Adrenal gland (tissue), 12 donors: ENCODE measurements around the gene SEMA6D. TPM values are rescaled to one million over a fixed set of nuclear protein-coding genes. Genes with fewer than 3 reads are reported as not detected.

Experiments used
- DNase-seq, 7 donors: peaks; one replicate each; pipeline ENCODE4 v3.0.0-alpha.2; 2019 to 2020
- H3K27ac ChIP-seq, 5 donors: fragments of 200-600 bp; sonication (generic) in 4 of 5; 1 replicate in 3 of 5; 2 replicates in 2 of 5; pipeline versions ENCODE4 v1.5.1 to v1.8.0; 2016 to 2020; ENCODE audit warnings: mild to moderate bottlenecking in 1 of 5
- H3K27me3 ChIP-seq: fragments of 200-600 bp; 2 replicates; pipeline ENCODE4 v1.8.0; 2021
- H3K36me3 ChIP-seq, 2 donors: fragments of 200-600 bp; replicated peaks in 1 of 2; 1 replicate in 1 of 2; 2 replicates in 1 of 2; pipeline versions ENCODE4 v1.5.1 to v1.8.0; 2018 to 2022
- H3K4me1 ChIP-seq, 2 donors: fragments of 200-600 bp; replicated peaks in 1 of 2; 1 replicate in 1 of 2; 2 replicates in 1 of 2; pipeline versions ENCODE4 v1.5.1 to v1.8.0; 2018 to 2021
- H3K4me3 ChIP-seq, 4 donors: fragments of 200-600 bp; sonication (generic) in 3 of 4; one replicate each; pipeline ENCODE4 v1.5.1; 2016 to 2018
- H3K9me3 ChIP-seq, 3 donors: fragments of 200-600 bp; sonication (generic) in 1 of 3; replicated peaks in 1 of 3; 1 replicate in 2 of 3; 2 replicates in 1 of 3; pipeline versions ENCODE4 v1.5.1 to v1.8.0; 2016 to 2021
- POLR2A ChIP-seq, 2 donors: fragments of 450-650 bp; IDR thresholded peaks; one replicate each; pipeline ENCODE4 v1.6.1; 2017; ENCODE audit warnings: antibody characterized with exemption in 2 of 2, mild to moderate bottlenecking in 2 of 2, moderate library complexity in 1 of 2
- WGBS, 4 donors: extraction: QIAGEN DNeasy Blood & Tissue Kit in 2 of 4; methylation state at CpG; one replicate each; pipeline versions ENCODE4 v1.1.5 to v1.1.7; 2013 to 2017; 5-methylcytosine and 5-hydroxymethylcytosine counted together
- intact Hi-C, 2 donors: fragments of 100-400 bp; cut with DNase I; formaldehyde crosslinking; loops; one replicate each; pipeline versions ENCODE4 v1.14.1 to v1.15.0; 2022 to 2023
- polyA plus RNA-seq, 3 donors: library from polyadenylated mRNA; stranded (reverse); fragments of 200-250 nt in 2 of 3; fragments of 350-450 nt in 1 of 3; fragmentation: Illumina TruSeq in 1 of 3; extraction: RNeasy Lipid Tissue Mini Kit (QIAGEN cat#74804) in 1 of 3; gene quantifications; one replicate each; pipeline ENCODE4 v1.2.3, GENCODE V29; 2013 to 2014
- total RNA-seq, 9 donors: library from RNA; depleted of rRNA in 4 of 9; stranded (reverse); fragments of >200 nt in 4 of 9; fragments of 120-200 nt in 1 of 9; fragmentation: NEBNext Ultra II Directional in 1 of 9; extraction: Animal tissue kit (Norgen Biotek cat#: 25700) in 1 of 9; gene quantifications; one replicate each; pipeline versions ENCODE4 v1.1.0 to v1.2.4, GENCODE V29; 2013 to 2023
- TF ChIP-seq, protein P1 (sequence below), 6 experiments: fragments of 450-650 bp in 4 of 6; fragments of 200-600 bp in 2 of 6; sonication (generic) in 1 of 6; IDR thresholded peaks; 1 replicate in 5 of 6; 2 replicates in 1 of 6; pipeline versions ENCODE4 v1.5.1 to v1.8.0; 2016 to 2021; ENCODE audit warnings: antibody characterized with exemption in 6 of 6, mild to moderate bottlenecking in 2 of 6, moderate library complexity in 1 of 6
- donor health status: healthy with polysubstance abuse.
- donor health status: Bipolar disorder and iron deficiency.
- donor health status: DM: yes; HTN: yes; CAD: no.
- donor health status: DM: no; HTN: no; CAD: no.
- donor health status: DM: no; HTN: no; CAD: no.
- donor health status: DM: yes; HTN: yes; CAD: no.

The SEMA6D gene
- total and polyA plus RNA-seq, 12 donors = 0.30 to 10.3 (median 2.5) TPM

DNA sequence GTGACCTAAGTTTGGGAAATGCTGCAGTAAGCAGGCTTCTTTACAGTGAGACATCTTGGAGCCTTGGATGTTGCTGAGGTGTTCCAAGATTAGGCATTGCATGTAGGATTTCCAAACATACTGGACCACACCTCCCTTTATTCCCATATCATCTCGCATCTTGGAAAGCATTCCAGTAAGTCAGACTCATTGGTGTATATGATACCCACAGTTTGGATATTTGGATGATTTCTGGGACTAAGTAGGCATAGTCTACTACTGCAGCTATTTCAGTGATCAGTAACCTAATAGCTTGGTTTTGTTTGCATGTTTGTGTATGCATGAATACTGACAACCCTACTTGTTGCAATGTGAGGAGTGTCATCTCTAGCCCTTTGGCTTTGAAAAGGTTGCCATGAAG, 97.3 kb downstream of the SEMA6D start:
- 80 to 94% (median 90%) methylated on average over 1 of the region's 1 CpG for WGBS, 4 donors
- no peak for DNase-seq
- no peaks in the 10 kb centered on the region for H3K36me3 ChIP-seq
- no peaks in the 10 kb centered on the region for H3K9me3 ChIP-seq
- TF ChIP-seq, protein P1, sequence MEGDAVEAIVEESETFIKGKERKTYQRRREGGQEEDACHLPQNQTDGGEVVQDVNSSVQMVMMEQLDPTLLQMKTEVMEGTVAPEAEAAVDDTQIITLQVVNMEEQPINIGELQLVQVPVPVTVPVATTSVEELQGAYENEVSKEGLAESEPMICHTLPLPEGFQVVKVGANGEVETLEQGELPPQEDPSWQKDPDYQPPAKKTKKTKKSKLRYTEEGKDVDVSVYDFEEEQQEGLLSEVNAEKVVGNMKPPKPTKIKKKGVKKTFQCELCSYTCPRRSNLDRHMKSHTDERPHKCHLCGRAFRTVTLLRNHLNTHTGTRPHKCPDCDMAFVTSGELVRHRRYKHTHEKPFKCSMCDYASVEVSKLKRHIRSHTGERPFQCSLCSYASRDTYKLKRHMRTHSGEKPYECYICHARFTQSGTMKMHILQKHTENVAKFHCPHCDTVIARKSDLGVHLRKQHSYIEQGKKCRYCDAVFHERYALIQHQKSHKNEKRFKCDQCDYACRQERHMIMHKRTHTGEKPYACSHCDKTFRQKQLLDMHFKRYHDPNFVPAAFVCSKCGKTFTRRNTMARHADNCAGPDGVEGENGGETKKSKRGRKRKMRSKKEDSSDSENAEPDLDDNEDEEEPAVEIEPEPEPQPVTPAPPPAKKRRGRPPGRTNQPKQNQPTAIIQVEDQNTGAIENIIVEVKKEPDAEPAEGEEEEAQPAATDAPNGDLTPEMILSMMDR (IDR thresholded peaks at IDR 0.05) = no peak
- no peak for TF ChIP-seq POLR2A (IDR thresholded peaks at IDR 0.05)
- intact Hi-C loops = no loop called here
- H3K27me3 ChIP-seq = no peaks in the 10 kb centered on the region
- H3K4me1 ChIP-seq = no peaks in the 10 kb centered on the region
- no peak overlapping the region for H3K27ac ChIP-seq
- H3K4me3 ChIP-seq = no peak overlapping the region

DNA sequence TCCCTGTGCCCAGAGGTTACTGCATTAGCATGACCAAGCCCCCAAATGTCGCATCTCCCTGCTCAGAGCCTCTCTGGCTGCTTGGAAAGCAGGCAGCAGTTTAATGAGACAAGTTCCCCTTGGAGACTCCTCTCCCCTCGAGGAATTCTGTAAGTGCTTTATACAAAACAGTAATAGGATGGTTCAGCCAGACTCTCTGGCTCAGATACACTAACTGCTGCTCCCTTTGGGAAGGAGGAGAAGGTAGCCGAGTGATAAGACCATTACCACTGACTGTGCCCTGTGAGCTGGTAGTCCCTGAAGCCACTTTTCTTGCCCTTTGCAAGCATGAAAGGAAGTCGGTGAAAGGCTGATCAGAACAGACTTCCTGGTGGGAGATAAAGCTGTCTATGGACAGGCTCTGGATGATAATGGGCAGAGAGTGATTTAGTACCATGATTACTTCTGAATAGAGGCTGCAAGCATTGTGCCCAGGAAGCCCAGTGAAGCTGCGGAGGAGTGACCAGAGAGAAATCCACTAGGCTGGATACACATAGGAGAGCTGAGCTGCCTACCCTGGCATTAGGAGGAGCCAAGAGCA, 100.8 kb downstream of the SEMA6D start:
- intact Hi-C loops = no loop called here
- Histone ChIP-seq H3K27me3 (no peaks in the 10 kb centered on the region), H3K9me3 (no peaks in the 10 kb centered on the region)

DNA sequence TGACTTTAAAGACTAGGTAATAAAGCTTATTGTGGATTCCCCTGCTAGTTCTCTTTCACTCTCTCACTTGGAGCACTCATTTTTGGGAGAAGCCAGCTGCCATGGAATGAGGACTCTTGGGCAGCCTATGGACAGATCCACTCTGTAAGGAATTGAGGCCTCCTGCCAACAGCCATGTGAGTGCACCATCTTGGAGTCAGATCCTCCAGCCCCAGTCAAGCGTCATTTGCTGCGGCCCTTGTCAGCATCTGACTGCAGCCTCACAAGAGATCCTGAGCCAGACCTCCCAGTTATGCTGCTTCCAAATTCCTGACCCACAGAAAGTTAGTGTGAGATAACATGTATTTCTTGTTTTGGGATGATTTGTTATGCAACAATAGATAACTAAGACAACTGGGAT, 101.9 kb downstream of the SEMA6D start:
- TF ChIP-seq POLR2A (IDR thresholded peaks at IDR 0.05) = no peak
- TF ChIP-seq, protein P1 (IDR thresholded peaks at IDR 0.05) = no peak
- no peak overlapping the region for H3K4me3 ChIP-seq
- no peak overlapping the region for H3K27ac ChIP-seq
- intact Hi-C loops = no loop called here
- WGBS, 4 donors = 78 to 81% (median 80%) methylated on average over 2 of the region's 2 CpGs
- no peaks in the 10 kb centered on the region for H3K36me3 ChIP-seq
- DNase-seq = no peak
- H3K27me3 ChIP-seq = no peaks in the 10 kb centered on the region
- no peaks in the 10 kb centered on the region for H3K9me3 ChIP-seq
- H3K4me1 ChIP-seq = no peaks in the 10 kb centered on the region

More for the DNA sequence above, 100.8 kb downstream of the SEMA6D start:
- no peak for DNase-seq
- no peaks in the 10 kb centered on the region for H3K4me1 ChIP-seq
- H3K36me3 ChIP-seq = no peaks in the 10 kb centered on the region
- TF ChIP-seq, protein P1 (IDR thresholded peaks at IDR 0.05) = no peak
- no peak for TF ChIP-seq POLR2A (IDR thresholded peaks at IDR 0.05)
- no peak overlapping the region for H3K27ac ChIP-seq
- H3K4me3 ChIP-seq = no peak overlapping the region
- WGBS, 4 donors = 62 to 69% (median 66%) methylated on average over 5 of the region's 5 CpGs

DNA sequence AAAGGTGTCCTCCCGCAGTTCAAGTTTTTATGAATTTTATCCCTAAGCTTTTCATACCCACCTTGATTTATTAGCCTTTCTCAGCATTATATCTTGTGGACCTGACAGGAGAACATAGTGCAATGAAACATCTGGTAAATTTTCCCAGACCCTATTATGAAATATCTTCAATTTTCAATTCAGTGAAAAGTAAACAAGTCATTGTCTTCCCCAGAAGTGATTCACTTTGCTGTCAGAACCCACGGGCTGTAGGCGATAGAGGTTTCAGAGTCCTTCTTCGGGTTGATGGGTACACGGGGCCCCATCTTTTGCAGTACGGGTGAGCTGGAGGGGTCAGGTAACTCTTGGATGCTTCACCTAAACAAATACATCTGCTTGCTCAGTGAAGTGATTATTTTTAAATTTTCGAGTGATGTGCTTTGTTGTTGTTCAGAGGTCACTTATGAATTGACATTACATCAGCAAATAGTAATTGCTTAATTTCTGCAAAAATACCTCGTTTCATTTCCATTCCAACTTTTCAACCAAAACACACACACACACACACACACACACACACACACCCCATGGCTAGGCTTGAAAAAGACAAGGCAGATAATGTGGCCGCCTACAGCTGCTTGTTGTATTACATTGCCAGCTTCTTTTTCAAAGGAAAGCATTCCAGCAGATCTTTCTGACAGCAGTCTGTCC, 102.9 kb downstream of the SEMA6D start:
- H3K27ac ChIP-seq = no peak overlapping the region
- H3K27me3 ChIP-seq = no peaks in the 10 kb centered on the region
- DNase-seq = no peak
- WGBS, 4 donors = 54 to 60% (median 58%) methylated on average over 9 of the region's 9 CpGs
- no peaks in the 10 kb centered on the region for H3K4me1 ChIP-seq
- no peaks in the 10 kb centered on the region for H3K9me3 ChIP-seq
- H3K36me3 ChIP-seq = no peaks in the 10 kb centered on the region
- intact Hi-C loops = no loop called here
- no peak for TF ChIP-seq POLR2A (IDR thresholded peaks at IDR 0.05)
- TF ChIP-seq, protein P1 (IDR thresholded peaks at IDR 0.05) = no peak
- no peak overlapping the region for H3K4me3 ChIP-seq
